Peyer's patch (tissue), 4 donors: Measurements from ENCODE around the gene FOXP4.

Experiments used
- CTCF ChIP-seq, 6 experiments: fragments of 450-650 bp in 4 of 6; fragments of 200-600 bp in 2 of 6; sonication (generic) in 1 of 6; IDR thresholded peaks; one replicate each; pipeline ENCODE4 v1.5.1; 2017 to 2019; ENCODE audit warnings: antibody characterized with exemption in 6 of 6, mild to moderate bottlenecking in 3 of 6, moderate library complexity in 1 of 6
- POLR2A ChIP-seq, 2 donors: fragments of 450-650 bp; IDR thresholded peaks; one replicate each; pipeline ENCODE4 v1.5.1; 2017; ENCODE audit warnings: antibody characterized with exemption in 2 of 2, mild to moderate bottlenecking in 2 of 2, moderate library complexity in 2 of 2

GRCh38 chr6:41522780-41523548 lies 23.2 kb upstream of the FOXP4 start:
- TF ChIP-seq CTCF (IDR thresholded peaks at IDR 0.05) (no peak), POLR2A (IDR thresholded peaks at IDR 0.05) (no peak)
